ENCODE results near the gene SOCS3. TPM values are rescaled to one million over a fixed set of nuclear protein-coding genes. Genes with fewer than 3 reads are reported as not detected.

Gene SOCS3
- total and polyA plus RNA-seq, 10 donors: 10.7 to 164 (median 62.1) TPM

DNA sequence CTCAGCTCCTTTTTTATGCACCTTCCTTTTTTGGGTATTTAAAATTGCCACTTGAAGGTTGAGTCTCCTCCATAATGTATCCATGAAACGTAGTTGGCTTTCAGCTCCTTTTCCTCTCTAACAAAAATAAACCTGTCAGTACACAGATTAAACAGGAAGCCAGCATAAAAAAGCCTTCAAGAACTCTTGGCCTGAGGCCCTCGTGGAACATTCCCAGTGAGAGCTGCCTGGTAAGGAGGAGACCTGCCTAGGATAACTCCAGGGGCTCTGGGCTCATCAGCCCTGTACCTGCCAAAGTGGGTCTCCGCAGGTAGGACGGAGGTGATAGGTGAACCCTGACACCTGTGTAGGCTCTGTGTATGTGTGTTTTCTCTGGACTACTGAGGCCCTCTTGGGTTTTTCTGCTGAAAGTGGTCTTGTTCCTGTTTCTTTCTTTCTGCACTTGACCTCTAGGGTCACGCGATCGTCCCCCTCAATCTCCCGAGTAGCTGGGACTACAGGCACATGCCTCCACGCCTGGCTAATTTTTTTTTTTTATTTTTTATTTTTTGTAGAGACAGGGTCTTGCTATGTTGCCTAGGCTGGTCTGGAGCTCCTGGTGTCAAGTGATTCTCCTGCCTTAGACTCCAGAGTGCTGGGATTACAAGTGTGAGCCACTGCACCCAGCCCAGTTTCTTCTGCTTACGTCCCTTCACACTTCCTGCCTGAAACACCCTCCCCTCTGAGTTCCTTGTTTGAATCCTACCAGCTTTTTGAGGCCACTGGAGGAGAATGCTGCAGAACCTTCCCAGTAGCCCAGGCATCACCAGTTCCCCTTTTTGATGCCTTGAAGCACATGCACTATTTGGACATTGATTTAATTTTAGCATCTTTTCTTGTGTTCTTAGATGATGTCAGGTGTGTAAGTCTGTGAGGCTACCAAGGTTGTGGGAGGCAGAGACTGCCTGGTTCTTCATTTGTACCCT, 28.4 kb upstream of the SOCS3 start:
- intact Hi-C loops (cut with DNase I; ENCODE audit: low total_unique reads): no loop called here
- TF ChIP-seq POLR2A (IDR thresholded peaks at IDR 0.05): no peak
- TF ChIP-seq POLR2AphosphoS5 (IDR thresholded peaks at IDR 0.05): peak in 2 of 3 donors; percentile 7 to 71
- TF ChIP-seq, protein P1, sequence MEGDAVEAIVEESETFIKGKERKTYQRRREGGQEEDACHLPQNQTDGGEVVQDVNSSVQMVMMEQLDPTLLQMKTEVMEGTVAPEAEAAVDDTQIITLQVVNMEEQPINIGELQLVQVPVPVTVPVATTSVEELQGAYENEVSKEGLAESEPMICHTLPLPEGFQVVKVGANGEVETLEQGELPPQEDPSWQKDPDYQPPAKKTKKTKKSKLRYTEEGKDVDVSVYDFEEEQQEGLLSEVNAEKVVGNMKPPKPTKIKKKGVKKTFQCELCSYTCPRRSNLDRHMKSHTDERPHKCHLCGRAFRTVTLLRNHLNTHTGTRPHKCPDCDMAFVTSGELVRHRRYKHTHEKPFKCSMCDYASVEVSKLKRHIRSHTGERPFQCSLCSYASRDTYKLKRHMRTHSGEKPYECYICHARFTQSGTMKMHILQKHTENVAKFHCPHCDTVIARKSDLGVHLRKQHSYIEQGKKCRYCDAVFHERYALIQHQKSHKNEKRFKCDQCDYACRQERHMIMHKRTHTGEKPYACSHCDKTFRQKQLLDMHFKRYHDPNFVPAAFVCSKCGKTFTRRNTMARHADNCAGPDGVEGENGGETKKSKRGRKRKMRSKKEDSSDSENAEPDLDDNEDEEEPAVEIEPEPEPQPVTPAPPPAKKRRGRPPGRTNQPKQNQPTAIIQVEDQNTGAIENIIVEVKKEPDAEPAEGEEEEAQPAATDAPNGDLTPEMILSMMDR (IDR thresholded peaks at IDR 0.05 in 8 of 11, conservative IDR thresholded peaks at IDR 0.05 in 3 of 11): peak in 1 of 11 experiments; percentile 14
- Histone ChIP-seq H3K4me1 (peaks cover 79 to 98% (median 85%) of the 10 kb centered on the region in 6 donors), H3K27me3 (replicated peaks in 1 of 7) (no peaks in the 10 kb centered on the region), H3K9me3 (no peaks in the 10 kb centered on the region), H3K36me3 (peaks cover 0 to 40% (median 7%) of the 10 kb centered on the region in 6 donors), H3K4me3 (peak overlapping the region in 1 of 8 donors; percentile 48), H3K27ac (peak overlapping the region; percentile 37 to 99 (median 93))
- DNase-seq: no peak
- 19 to 35% (median 29%) methylated on average over 10 of the region's 10 CpGs for WGBS, 5 donors

DNA sequence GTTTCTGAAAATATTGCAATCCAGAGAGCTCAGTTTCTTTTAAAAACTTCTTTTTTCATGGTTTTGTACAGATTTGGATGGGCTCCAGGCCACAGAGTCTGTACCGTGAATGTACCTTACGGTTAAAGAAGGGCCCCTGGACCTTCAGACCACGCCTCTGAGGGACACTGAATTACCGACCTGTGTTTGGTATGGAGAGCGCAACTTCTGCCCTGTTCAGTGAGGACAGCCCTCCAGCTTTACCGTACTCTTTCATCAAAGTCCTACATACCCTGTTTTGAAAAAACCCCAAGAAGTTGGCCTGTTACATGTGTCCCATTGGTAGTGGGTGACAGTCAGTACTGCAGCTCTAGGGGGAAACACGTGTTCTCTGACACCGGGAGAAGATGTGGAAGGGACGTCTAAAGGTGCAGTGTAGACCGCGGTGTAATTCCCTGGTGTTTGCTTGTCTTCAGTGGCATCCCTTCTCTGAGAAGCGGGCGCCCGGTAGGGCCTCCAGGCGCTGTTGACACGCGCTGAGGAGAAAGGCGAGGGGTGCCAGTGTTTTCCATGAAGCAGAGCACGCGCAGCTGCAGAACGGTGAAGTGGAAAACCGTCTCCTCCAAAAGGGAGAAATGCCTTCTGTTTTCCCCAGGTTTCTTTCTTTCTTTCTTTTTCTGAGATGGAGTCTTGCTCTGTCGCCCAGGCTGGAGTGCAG, 24.8 kb upstream of the SOCS3 start:
- no peak for DNase-seq
- Histone ChIP-seq H3K9me3 (no peaks in the 10 kb centered on the region), H3K4me3 (peak overlapping the region in 1 of 8 donors; percentile 47), H3K27ac (peak overlapping the region; percentile 64 to 99 (median 93)), H3K36me3 (peaks cover 0 to 29% (median 0%) of the 10 kb centered on the region in 6 donors), H3K27me3 (replicated peaks in 1 of 7) (no peaks in the 10 kb centered on the region), H3K4me1 (peaks cover 97 to 100% (median 100%) of the 10 kb centered on the region in 6 donors)
- TF ChIP-seq, protein P1 (IDR thresholded peaks at IDR 0.05 in 8 of 11, conservative IDR thresholded peaks at IDR 0.05 in 3 of 11): no peak
- TF ChIP-seq POLR2A (IDR thresholded peaks at IDR 0.05): no peak
- TF ChIP-seq POLR2AphosphoS5 (IDR thresholded peaks at IDR 0.05): peak in 1 of 3 donors; percentile 30
- WGBS, 5 donors: 54 to 66% (median 57%) methylated on average over 22 to 23 of the region's 23 CpGs
- intact Hi-C loops (cut with DNase I; ENCODE audit: low total_unique reads): no loop called here

DNA sequence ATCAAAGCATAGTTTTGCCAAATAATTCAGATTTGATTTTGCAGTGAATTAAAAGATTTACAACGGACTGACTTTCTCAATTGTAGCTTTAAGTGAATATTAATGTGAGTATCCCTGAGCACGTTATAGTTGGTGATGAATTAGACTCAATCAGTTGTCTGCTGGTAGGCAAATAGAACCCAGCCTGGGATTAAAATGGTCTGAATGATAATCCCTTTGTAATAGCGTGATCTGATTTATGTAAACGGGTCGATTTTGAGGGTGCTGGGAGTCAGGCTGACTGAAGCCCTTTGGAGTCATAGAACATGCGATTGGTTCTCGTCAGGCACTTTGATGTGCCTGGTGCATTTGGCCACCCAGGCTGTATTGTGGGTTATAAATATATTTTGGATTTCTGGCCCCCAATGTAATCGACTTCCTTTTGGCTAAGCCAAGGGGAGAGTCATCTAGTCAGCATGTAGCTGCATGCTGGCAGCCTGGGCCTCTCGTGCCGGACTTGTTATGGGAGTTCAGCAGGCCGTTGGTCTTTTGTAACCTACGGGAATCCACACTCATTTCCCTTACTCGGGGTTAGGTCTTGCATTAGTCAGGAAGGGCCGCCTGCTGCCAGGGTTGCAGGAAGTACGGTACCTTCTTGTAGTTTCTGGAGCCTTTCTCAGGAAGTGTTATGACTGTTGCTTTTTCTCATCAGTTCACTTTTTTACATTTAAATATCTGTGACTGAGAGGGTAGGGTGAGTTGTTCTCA, 24.0 kb upstream of the SOCS3 start:
- Histone ChIP-seq H3K4me3 (peak overlapping the region in 1 of 8 donors; percentile 47), H3K27me3 (replicated peaks in 1 of 7) (no peaks in the 10 kb centered on the region), H3K9me3 (no peaks in the 10 kb centered on the region), H3K27ac (peak overlapping the region; percentile 64 to 99 (median 93)), H3K4me1 (peaks cover 96 to 100% (median 100%) of the 10 kb centered on the region in 6 donors), H3K36me3 (peaks cover 0 to 29% (median 0%) of the 10 kb centered on the region in 6 donors)
- TF ChIP-seq POLR2A (IDR thresholded peaks at IDR 0.05) (peak in 1 of 3 donors; percentile 72), POLR2AphosphoS5 (IDR thresholded peaks at IDR 0.05) (peak; percentile 26 to 94 (median 76))
- TF ChIP-seq, protein P1 (IDR thresholded peaks at IDR 0.05 in 8 of 11, conservative IDR thresholded peaks at IDR 0.05 in 3 of 11): peak in 1 of 11 experiments; percentile 16
- WGBS, 5 donors: 19 to 29% (median 24%) methylated on average over 14 to 15 of the region's 15 CpGs
- peak; percentile 93 for DNase-seq
- intact Hi-C loops (cut with DNase I; ENCODE audit: low total_unique reads): no loop called here
